Astrocyte (in vitro differentiated cells and primary cell): Measurements from ENCODE around the gene PTPRE.

Experiments used
- CTCF ChIP-seq: IDR thresholded peaks from 2 replicates; pipeline ENCODE4 v1.5.1; 2011; ENCODE audit warnings: low read depth, mild to moderate bottlenecking, inconsistent platforms, low read length, moderate library complexity; ENCODE audit not compliant: insufficient read depth
- EZH2 ChIP-seq: IDR thresholded peaks from 2 replicates; pipeline ENCODE4 v1.6.1; 2012; ENCODE audit warnings: mild to moderate bottlenecking, low read length, inconsistent platforms; ENCODE audit not compliant: insufficient read depth

DNA sequence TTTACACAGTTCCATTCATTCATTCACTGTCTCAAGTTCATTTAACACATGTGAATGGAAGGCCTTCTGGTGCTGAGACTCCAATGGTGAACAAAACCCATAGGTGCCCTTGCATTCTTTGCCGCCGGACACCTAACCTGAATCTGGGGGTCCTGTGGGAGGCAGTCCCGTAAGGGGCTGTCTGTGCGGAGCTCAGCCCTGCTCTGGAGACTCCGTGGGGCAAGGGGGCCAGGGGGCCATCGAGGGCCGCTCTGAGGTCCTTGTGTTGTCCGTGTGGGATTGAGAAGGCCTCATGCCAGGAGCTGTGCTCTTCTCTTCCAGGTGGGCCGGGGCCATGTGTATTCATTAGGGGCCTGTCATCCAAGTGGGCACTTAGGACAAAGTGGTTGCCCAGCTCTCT, 15.3 kb downstream of the PTPRE start:
- no peak for TF ChIP-seq CTCF
- no peak for TF ChIP-seq EZH2
